H1 (cell line): Measurements from ENCODE around the gene DHH. TPM values are rescaled to one million over a fixed set of nuclear protein-coding genes. Genes with fewer than 3 reads are reported as not detected.

ENCODE experiments used
- CTCF ChIA-PET: fragments of 300-600 bp; sonication (Branson Sonifier 250); formaldehyde crosslinking; loops from one replicate; lab custom pipeline; 2021; ENCODE audit not compliant: partially characterized antibody; lab: Charles Lee
- POLR2A ChIA-PET: fragments of 300-600 bp; sonication (Branson Sonifier 250); formaldehyde crosslinking; loops from one replicate; lab custom pipeline; 2021; ENCODE audit warnings: inconsistent platforms; ENCODE audit not compliant: partially characterized antibody; lab: Charles Lee
- DNase-seq, 2 experiments: peaks; one replicate each; pipeline versions ENCODE4 v3.0.0 to v3.0.0-alpha.2; 2010 to 2022; ENCODE audit warnings: low spot score in 2 of 2, low read depth in 1 of 2, mixed read lengths in 1 of 2
- FAIRE-seq: peaks from 2 replicates; lab custom pipeline; 2011; peaks lifted over from hg19 to GRCh38; lab: Jason Lieb, UNC
- H2AFZ ChIP-seq: 2 replicates; pipeline ENCODE4 v1.8.1; 2012; ENCODE audit warnings: low read length, inconsistent platforms
- H2AK5ac ChIP-seq: 2 replicates; pipeline ENCODE4 v1.6.1; 2013; ENCODE audit warnings: low read depth, low read length
- H2BK120ac ChIP-seq: replicated peaks from 2 replicates; pipeline ENCODE3; 2013; ENCODE audit warnings: low read depth, low read length, inconsistent platforms
- H2BK12ac ChIP-seq: 2 replicates; pipeline ENCODE4 v1.6.1; 2013; ENCODE audit warnings: low read depth, low read length
- H2BK15ac ChIP-seq: 2 replicates; pipeline ENCODE4 v1.6.1; 2013; ENCODE audit warnings: low read length
- H2BK20ac ChIP-seq: 2 replicates; pipeline ENCODE4 v1.6.1; 2013; ENCODE audit warnings: low read length
- H2BK5ac ChIP-seq: 2 replicates; pipeline ENCODE4 v1.6.1; 2013; ENCODE audit warnings: low read depth, low read length
- H3K14ac ChIP-seq: 2 replicates; pipeline ENCODE4 v1.6.1; 2013; ENCODE audit warnings: inconsistent platforms; ENCODE audit not compliant: insufficient read length
- H3K18ac ChIP-seq: 2 replicates; pipeline ENCODE4 v1.6.1; 2013; ENCODE audit warnings: low read length; ENCODE audit errors: extremely low read depth
- H3K23ac ChIP-seq: 2 replicates; pipeline ENCODE4 v1.6.1; 2013; ENCODE audit warnings: inconsistent platforms; ENCODE audit not compliant: insufficient read length
- H3K23me2 ChIP-seq: 2 replicates; pipeline ENCODE4 v1.6.1; 2013; ENCODE audit warnings: low read depth, low read length
- H3K27ac ChIP-seq: 2 replicates; pipeline ENCODE4 v1.6.1; 2011; ENCODE audit warnings: low read depth, low read length, inconsistent platforms
- H3K27me3 ChIP-seq, 4 experiments: replicated peaks in 1 of 4; 1 replicate in 1 of 4; 2 replicates in 3 of 4; pipeline versions ENCODE4 v1.6.1 to v1.8.1; 2011 to 2013; ENCODE audit warnings: low read length in 3 of 4, mild to moderate bottlenecking in 3 of 4, inconsistent platforms in 2 of 4, mixed read lengths in 2 of 4, moderate library complexity in 1 of 4; ENCODE audit not compliant: control insufficient read depth in 3 of 4, insufficient read depth in 3 of 4; ENCODE audit errors: extremely low read depth in 1 of 4
- H3K36me3 ChIP-seq, 4 experiments: 2 replicates each; pipeline versions ENCODE4 v1.6.1 to v1.8.1; 2011 to 2013; ENCODE audit warnings: mild to moderate bottlenecking in 4 of 4, low read length in 3 of 4, moderate library complexity in 2 of 4, control low read depth in 1 of 4, inconsistent platforms in 1 of 4; ENCODE audit not compliant: insufficient read depth in 4 of 4, control insufficient read depth in 2 of 4
- H3K4ac ChIP-seq: replicated peaks from 2 replicates; pipeline ENCODE3; 2013; ENCODE audit warnings: low read length, low read depth, mixed read lengths, inconsistent platforms; ENCODE audit not compliant: insufficient read length
- H3K4me1 ChIP-seq, 4 experiments: replicated peaks in 1 of 4; 1 replicate in 1 of 4; 2 replicates in 3 of 4; pipeline versions ENCODE4 v1.6.1 to v1.8.1; 2011 to 2013; ENCODE audit warnings: low read length in 3 of 4, inconsistent platforms in 2 of 4, mixed read lengths in 1 of 4; ENCODE audit not compliant: insufficient read depth in 4 of 4, control insufficient read depth in 3 of 4
- H3K4me2 ChIP-seq, 2 experiments: 2 replicates each; pipeline versions ENCODE4 v1.6.1 to v1.8.1; 2011 to 2013; ENCODE audit warnings: low read depth in 2 of 2, low read length in 2 of 2, control low read depth in 1 of 2, inconsistent platforms in 1 of 2, mild to moderate bottlenecking in 1 of 2; ENCODE audit not compliant: insufficient read depth in 1 of 2
- H3K4me3 ChIP-seq, 4 experiments: fragments of 200-600, 300-600 bp in 1 of 4; sonication (generic), shearing (Covaris generic), sonication (Bioruptor Twin) in 1 of 4; 2 replicates each; pipeline versions ENCODE4 v1.5.1 to v1.8.1; 2011 to 2016; ENCODE audit warnings: low read length in 4 of 4, low read depth in 3 of 4, control low read depth in 2 of 4, inconsistent platforms in 2 of 4, mild to moderate bottlenecking in 2 of 4, mixed read lengths in 1 of 4, moderate library complexity in 1 of 4; ENCODE audit not compliant: insufficient read depth in 2 of 4; ENCODE audit errors: extremely low read depth in 1 of 4
- H3K56ac ChIP-seq: replicated peaks from 2 replicates; pipeline ENCODE3; 2013; ENCODE audit warnings: low read depth, mild to moderate bottlenecking, mixed read lengths, low read length, inconsistent platforms; ENCODE audit not compliant: insufficient read length
- H3K79me1 ChIP-seq: 2 replicates; pipeline ENCODE4 v1.6.1; 2013; ENCODE audit warnings: low read depth, low read length, control low read depth
- H3K79me2 ChIP-seq, 2 experiments: 2 replicates each; pipeline versions ENCODE4 v1.6.1 to v1.8.1; 2012 to 2013; ENCODE audit warnings: low read length in 2 of 2, mild to moderate bottlenecking in 2 of 2, inconsistent platforms in 1 of 2; ENCODE audit not compliant: insufficient read depth in 2 of 2, control insufficient read depth in 1 of 2
- H3K9ac ChIP-seq, 4 experiments: replicated peaks in 1 of 4; 1 replicate in 1 of 4; 2 replicates in 3 of 4; pipeline versions ENCODE4 v1.6.1 to v1.8.1; 2011 to 2013; ENCODE audit warnings: low read depth in 3 of 4, low read length in 3 of 4, control low read depth in 2 of 4, mild to moderate bottlenecking in 2 of 4, moderate library complexity in 2 of 4, inconsistent platforms in 1 of 4; ENCODE audit errors: extremely low read depth in 1 of 4
- H3K9me3 ChIP-seq, 2 experiments: 2 replicates each; pipeline versions ENCODE4 v1.6.1 to v1.8.1; 2012 to 2013; ENCODE audit warnings: mild to moderate bottlenecking in 2 of 2, moderate library complexity in 2 of 2, control low read depth in 1 of 2, inconsistent platforms in 1 of 2, low read depth in 1 of 2, low read length in 1 of 2, mixed read lengths in 1 of 2; ENCODE audit not compliant: insufficient read depth in 2 of 2
- H4K20me1 ChIP-seq, 2 experiments: replicated peaks in 1 of 2; 2 replicates each; pipeline versions ENCODE3 to v1.8.1; 2011 to 2013; ENCODE audit warnings: inconsistent platforms in 2 of 2, low read length in 2 of 2, mild to moderate bottlenecking in 1 of 2; ENCODE audit not compliant: insufficient read depth in 2 of 2, control insufficient read depth in 1 of 2
- H4K5ac ChIP-seq: 2 replicates; pipeline ENCODE4 v1.6.1; 2013; ENCODE audit warnings: low read length, low read depth, mixed read lengths, inconsistent platforms; ENCODE audit not compliant: insufficient read length
- H4K8ac ChIP-seq: 2 replicates; pipeline ENCODE4 v1.8.0; 2013; ENCODE audit warnings: mild to moderate bottlenecking, moderate library complexity, low read length, inconsistent platforms; ENCODE audit not compliant: insufficient read depth; ENCODE audit errors: extremely low read depth
- H4K91ac ChIP-seq: replicated peaks from 2 replicates; pipeline ENCODE3; 2013; ENCODE audit warnings: low read length, mixed read lengths, inconsistent platforms; ENCODE audit not compliant: insufficient read length
- CTCF ChIP-seq, 3 experiments: IDR thresholded peaks; 1 replicate in 2 of 3; 2 replicates in 1 of 3; pipeline versions ENCODE4 v1.5.1 to v1.6.1; 2011; ENCODE audit warnings: low read length in 3 of 3, mild to moderate bottlenecking in 3 of 3, inconsistent platforms in 2 of 3, low read depth in 1 of 3, moderate library complexity in 1 of 3; ENCODE audit not compliant: insufficient read depth in 1 of 3; ENCODE audit errors: control extremely low read depth in 1 of 3
- TBP ChIP-seq: IDR thresholded peaks from 2 replicates; pipeline ENCODE4 v1.6.1; 2011; ENCODE audit warnings: low read depth, low read length, improper control_type of control experiment
- WGBS, 2 experiments: shearing (Covaris generic) in 1 of 2; methylation state at CpG; one replicate each; pipeline versions ENCODE4 v1.1.6 to v1.1.7; 2013 to 2015; ENCODE audit warnings: low lambda C conversion rate in 2 of 2, mixed read lengths in 2 of 2, inconsistent platforms in 1 of 2, low coverage in 1 of 2, missing lambda C conversion rate in 1 of 2; ENCODE audit not compliant: insufficient replicate concordance in 2 of 2, insufficient coverage in 1 of 2, insufficient read length in 1 of 2; ENCODE audit errors: extremely low coverage in 1 of 2, missing lambda C conversion rate in 1 of 2; 5-methylcytosine and 5-hydroxymethylcytosine counted together
- polyA plus RNA-seq, 7 experiments: library from polyadenylated mRNA; depleted of rRNA in 3 of 7; stranded (reverse) in 5 of 7; unstranded in 2 of 7; fragments of >200 nt in 5 of 7; fragments of 200-250 nt in 2 of 7; gene quantifications; 1 replicate in 5 of 7; 2 replicates in 1 of 7; 4 replicates in 1 of 7; pipeline versions ENCODE4 v1.2.1 to v1.2.3, GENCODE V29; 2011 to 2013; ENCODE audit warnings: missing spikeins in 2 of 7, mixed read lengths in 2 of 7
- total RNA-seq: library from RNA; stranded (reverse); fragmentation: NEBNext Ultra II Directional; extraction: Animal tissue kit (Norgen Biotek cat#: 25700); gene quantifications from 2 replicates; pipeline ENCODE4 v1.2.1, GENCODE V29; 2021

The DHH gene
- total and polyA plus RNA-seq, 2 of the 8 experiments (the other 6 are each of a cell fraction or from before 2014, with no cell fraction given), result 0.03 to 0.11 TPM

- CTCF ChIA-PET, result interaction anchor here (0.6 to 10.0 kb wide), 25 partner anchors 9 to 231 kb away, joined by 3 to 129 read pairs (median 5); partner anchors contain the start of genes DHH, LMBR1L and TUBA1B
- TF ChIP-seq CTCF (IDR thresholded peaks at IDR 0.05; ENCODE audit: control extremely low read depth in 1 of 3, insufficient read depth in 1 of 3, low read depth in 1 of 3, low read length in 3 of 3) (no peak), TBP (no peak)
Observed at GRCh38 chr12:49064767-49065152, 29.8 kb downstream of the DHH start.

More at GRCh38 chr12:49064767-49065152, 29.8 kb downstream of the DHH start:
- DNase-seq (no peak), FAIRE-seq (no peak)
- H2BK20ac ChIP-seq, result no peak overlapping the region
- H3K56ac ChIP-seq, result no peak overlapping the region
- no peak overlapping the region for H4K91ac ChIP-seq
- H2BK15ac ChIP-seq, result no peak overlapping the region
- H2BK120ac ChIP-seq, result no peak overlapping the region
- peaks cover 15% of the 10 kb centered on the region for H3K23me2 ChIP-seq
- H3K23ac ChIP-seq, result no peak overlapping the region
- H3K9ac ChIP-seq, result no peak overlapping the region
- H3K14ac ChIP-seq, result no peak overlapping the region
- H3K36me3 ChIP-seq, result no peaks in the 10 kb centered on the region
- peaks cover 0 to 4% of the 10 kb centered on the region in 2 experiments; a peak in 3 of 4 replicates for H3K79me2 ChIP-seq
- H3K4me1 ChIP-seq, result peaks cover 0 to 6% (median 4%) of the 10 kb centered on the region in 4 experiments; a peak in 4 of 7 replicates
- H2AK5ac ChIP-seq, result no peak overlapping the region
- H4K5ac ChIP-seq, result no peak overlapping the region
- H3K4me2 ChIP-seq, result no peak overlapping the region
- no peaks in the 10 kb centered on the region for H3K79me1 ChIP-seq
- H3K4me3 ChIP-seq, result no peak overlapping the region
- H3K27me3 ChIP-seq, result peaks cover 0 to 8% (median 3%) of the 10 kb centered on the region in 4 experiments; a peak in 4 of 7 replicates
- no peak overlapping the region for H4K8ac ChIP-seq
- whole genome bisulfite sequencing, 2 experiments, result 84% methylated on average over 5 of the region's 5 CpGs; no CpG with 5 or more reads in 1 of the 2 experiments
- H3K18ac ChIP-seq, result no peak overlapping the region
- H4K20me1 ChIP-seq, result no peaks in the 10 kb centered on the region
- no peaks in the 10 kb centered on the region for H3K9me3 ChIP-seq
- H3K4ac ChIP-seq, result no peak overlapping the region
- no peak overlapping the region for H2AFZ ChIP-seq
- H2BK12ac ChIP-seq, result no peak overlapping the region
- no peak overlapping the region for H2BK5ac ChIP-seq
- no peak overlapping the region for H3K27ac ChIP-seq
- POLR2A ChIA-PET, result interaction anchor here (0.6 to 4.6 kb wide), 11 partner anchors 9 to 108 kb away, joined by 3 to 32 read pairs (median 5); partner anchors contain the start of genes ARF3 and TUBA1B
